Colon (tissue), 2 donors: ENCODE results near the gene DARS2.
"Not testable (repeated sequence)": the region's sequence is repeated elsewhere in the genome, so short reads cannot be mapped to it uniquely, and the experiment has no call there.

Experiments
- FAIRE-seq: peaks from 2 replicates; lab custom pipeline; 2012; peaks lifted over from hg19 to GRCh38; lab: Jason Lieb, UNC
- donor health status: control.
- donor health status: control.

The DARS2 gene, protein sequence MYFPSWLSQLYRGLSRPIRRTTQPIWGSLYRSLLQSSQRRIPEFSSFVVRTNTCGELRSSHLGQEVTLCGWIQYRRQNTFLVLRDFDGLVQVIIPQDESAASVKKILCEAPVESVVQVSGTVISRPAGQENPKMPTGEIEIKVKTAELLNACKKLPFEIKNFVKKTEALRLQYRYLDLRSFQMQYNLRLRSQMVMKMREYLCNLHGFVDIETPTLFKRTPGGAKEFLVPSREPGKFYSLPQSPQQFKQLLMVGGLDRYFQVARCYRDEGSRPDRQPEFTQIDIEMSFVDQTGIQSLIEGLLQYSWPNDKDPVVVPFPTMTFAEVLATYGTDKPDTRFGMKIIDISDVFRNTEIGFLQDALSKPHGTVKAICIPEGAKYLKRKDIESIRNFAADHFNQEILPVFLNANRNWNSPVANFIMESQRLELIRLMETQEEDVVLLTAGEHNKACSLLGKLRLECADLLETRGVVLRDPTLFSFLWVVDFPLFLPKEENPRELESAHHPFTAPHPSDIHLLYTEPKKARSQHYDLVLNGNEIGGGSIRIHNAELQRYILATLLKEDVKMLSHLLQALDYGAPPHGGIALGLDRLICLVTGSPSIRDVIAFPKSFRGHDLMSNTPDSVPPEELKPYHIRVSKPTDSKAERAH

GRCh38 chr1:173824315-173825081 lies at the start of gene DARS2, which contains the start of gene CENPL:
DARS2 (plus strand) TSS chr1:173824673; CDS start chr1:173825230, 557 bp downstream.
CENPL (minus strand) TSS chr1:173824883; CDS start chr1:173811299, 13,584 bp downstream.
- FAIRE-seq, result peak; percentile 36

GRCh38 chr1:173775578-173776226 lies 48.8 kb upstream of the DARS2 start:
- no peak for FAIRE-seq

DNA sequence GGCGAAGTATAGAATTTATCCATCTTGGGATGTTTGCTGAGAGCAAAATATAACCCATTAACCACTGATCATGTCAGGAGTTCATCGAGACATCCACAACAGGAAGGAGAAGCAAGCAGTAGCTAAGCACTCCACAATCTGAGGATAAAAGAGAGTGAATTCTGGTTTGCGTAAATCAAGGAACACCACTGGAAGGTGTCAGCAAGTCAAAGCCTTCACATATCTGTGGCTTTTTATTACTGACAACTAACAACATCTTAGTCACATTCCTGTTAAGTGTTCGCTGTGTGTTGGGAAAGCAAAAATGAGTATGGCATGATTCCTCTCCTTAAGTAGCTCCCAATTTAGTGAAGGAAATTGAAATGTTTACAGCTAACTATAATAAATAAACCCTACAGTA lies 44.5 kb upstream of the DARS2 start:
- no peak for FAIRE-seq

- FAIRE-seq, result no peak
These were observed 39.5 kb upstream of the DARS2 start for GRCh38 chr1:173784997-173785396.

DNA sequence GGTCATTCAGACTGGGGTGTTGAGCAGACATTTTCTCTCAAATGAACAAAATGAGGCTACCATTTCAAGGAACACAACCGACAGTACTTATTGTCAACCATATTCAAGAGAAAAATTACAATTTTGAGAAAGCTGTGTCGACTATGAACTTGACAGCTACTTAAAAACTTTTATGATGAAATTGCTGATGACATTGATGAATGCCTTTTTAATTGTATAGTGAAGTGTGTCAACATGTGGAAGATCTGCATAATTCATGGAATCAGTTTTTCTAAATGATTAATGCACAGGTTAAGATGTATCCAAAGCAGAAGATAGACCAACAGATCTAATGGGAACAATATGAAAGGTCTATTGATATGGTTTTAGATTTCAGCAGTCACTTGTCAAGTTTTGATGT lies 34.6 kb upstream of the DARS2 start:
- FAIRE-seq, result no peak

GRCh38 chr1:173798078-173798477 lies 26.4 kb upstream of the DARS2 start:
- no peak for FAIRE-seq

- FAIRE-seq, result not testable (repeated sequence)
These were observed 24.5 kb upstream of the DARS2 start for GRCh38 chr1:173799995-173800394.

DNA sequence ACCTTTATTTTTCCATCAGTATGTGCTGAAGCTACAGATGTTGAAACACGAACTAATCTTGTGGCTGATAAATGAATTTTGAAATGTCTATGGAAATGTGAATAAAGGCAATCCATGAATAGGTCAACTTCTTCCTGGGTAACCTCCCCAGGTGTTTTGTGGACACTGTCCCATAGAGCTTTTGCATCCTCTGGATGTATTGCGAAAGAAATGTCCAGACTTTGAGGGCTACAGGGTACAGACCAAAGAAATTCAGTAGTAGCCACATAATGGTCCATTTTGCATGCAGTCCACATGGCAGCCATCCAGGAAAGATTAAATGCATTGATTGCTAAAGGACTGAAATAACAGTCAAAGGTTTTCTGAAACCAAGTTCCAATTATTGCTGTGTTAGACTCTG lies 21.5 kb upstream of the DARS2 start:
- FAIRE-seq, result no peak

DNA sequence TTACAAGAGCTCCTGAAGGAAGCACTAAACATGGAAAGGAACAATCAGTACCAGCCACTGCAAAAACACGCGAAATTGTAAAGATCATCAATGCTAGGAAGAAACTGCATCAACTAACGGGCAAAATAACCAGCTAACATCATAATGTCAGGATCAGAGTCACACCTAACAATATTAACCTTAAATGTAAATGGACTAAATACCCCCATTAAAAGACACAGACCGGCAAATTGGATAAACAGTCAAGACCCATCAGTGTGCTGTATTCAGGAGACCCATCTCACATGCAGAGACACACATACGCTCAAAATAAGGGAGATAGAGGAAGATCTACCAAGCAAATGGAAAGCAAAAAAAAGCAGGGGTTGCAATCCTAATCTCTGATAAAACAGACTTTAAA lies 10.8 kb upstream of the DARS2 start:
- not testable (repeated sequence) for FAIRE-seq

DNA sequence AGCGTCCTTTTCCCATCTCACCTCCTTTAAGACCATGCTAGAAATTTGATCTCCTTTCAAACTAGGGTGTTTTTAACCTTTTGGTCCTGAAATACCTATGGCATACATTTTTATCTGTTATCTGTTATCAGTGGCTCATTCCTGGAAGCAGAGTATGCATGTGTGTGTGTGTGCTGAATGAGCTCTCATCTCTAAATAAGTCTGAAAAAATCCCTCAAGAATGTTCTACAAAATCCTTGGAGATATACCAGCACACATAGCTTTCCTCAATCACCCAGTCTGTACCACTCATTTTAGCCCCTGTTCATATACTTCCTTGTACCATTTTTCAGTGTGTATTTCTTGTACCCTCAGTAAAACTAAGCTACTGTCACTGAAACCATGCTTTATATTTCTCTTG lies 6.0 kb upstream of the DARS2 start:
- no peak for FAIRE-seq

GRCh38 chr1:173821680-173822079 lies 2.8 kb upstream of the DARS2 start:
- FAIRE-seq, result no peak

DNA sequence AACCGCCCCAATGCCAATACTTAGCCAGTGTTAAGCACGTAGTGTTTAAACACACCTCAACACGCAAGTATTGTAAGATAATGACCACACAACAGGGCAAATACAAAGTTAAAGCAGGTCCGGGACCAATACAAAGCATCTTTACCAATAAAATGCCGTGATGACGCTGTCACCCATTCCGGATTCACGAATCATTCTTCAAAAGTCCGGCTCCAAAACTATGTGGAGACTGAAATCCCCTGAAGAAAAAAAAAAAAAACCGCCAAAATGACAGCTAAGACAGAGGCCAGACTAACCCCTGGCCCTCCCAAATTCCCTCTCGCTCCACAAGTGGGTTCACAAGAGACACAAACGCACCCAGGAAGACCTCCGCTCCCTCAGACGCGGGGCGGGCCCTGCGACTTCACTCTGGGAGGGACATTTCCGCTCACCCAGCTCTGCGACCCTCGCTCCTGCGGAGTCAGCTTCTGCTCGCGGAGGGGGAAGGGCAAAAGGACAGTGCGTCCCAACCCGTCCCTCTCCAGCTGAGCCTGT lies 625 bp upstream of the DARS2 start:
- FAIRE-seq, result no peak

DNA sequence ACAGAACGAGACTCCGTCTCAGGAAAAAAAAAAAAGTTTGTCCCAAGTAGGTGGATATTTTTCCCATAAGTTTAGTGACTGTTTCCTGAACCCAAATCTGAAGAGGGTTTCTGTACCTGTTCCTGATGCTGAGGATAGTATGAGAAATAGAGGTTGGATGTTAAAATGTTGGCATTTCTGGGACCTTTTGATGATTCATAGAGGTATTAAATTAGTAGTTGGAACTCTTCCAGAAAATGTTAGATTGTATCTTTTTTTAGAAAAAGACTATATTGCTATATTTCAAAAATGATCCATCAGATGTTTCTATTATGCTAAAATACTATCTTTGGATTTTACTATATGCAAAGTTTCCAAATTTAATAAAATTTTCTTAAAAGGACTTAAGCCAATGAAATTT lies 3.1 kb downstream of the DARS2 start:
- no peak for FAIRE-seq

GRCh38 chr1:173832748-173833147 lies 8.3 kb downstream of the DARS2 start:
- FAIRE-seq, result no peak

DNA sequence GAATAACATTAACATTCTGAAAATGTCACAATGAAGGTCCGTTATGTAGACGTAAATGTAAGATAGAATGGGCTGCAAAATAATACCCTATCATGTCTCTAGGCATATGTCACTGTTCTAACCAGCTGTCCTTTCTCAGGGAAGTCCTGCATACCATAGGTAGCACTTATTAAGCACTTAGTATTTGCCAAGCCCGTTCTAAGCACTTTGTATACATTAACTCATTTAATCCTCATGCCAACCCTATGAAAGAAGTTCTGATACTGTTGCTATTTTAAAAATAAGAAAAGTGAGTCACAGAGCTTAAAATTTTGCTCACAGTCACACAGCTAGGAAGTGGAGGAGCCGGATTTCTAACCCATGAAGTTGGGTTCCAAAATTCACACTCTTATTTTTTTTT lies 27.6 kb downstream of the DARS2 start:
- no peak for FAIRE-seq

GRCh38 chr1:173853074-173853473 lies 28.6 kb downstream of the DARS2 start:
- no peak for FAIRE-seq

DNA sequence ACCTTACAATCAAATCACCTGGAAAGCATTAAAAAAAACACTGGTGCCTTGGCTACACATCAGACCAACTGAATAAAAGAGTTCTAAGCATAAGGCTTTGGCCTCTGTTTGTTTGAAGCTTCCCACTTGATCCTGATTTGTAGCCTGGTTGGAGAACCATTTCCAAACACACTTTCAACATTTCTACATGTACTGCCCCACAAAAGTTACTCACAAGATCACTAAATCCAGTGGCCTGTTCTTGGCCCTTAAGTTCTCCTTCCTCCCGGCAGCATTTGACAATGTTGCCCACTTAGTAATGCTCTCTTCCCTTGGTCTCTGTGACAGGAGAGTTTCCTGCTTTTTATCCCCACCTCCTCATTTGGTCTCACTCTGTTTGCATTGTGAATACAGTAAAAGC lies 31.5 kb downstream of the DARS2 start:
- no peak for FAIRE-seq

GRCh38 chr1:173856903-173857302 lies 32.4 kb downstream of the DARS2 start:
- no peak for FAIRE-seq

DNA sequence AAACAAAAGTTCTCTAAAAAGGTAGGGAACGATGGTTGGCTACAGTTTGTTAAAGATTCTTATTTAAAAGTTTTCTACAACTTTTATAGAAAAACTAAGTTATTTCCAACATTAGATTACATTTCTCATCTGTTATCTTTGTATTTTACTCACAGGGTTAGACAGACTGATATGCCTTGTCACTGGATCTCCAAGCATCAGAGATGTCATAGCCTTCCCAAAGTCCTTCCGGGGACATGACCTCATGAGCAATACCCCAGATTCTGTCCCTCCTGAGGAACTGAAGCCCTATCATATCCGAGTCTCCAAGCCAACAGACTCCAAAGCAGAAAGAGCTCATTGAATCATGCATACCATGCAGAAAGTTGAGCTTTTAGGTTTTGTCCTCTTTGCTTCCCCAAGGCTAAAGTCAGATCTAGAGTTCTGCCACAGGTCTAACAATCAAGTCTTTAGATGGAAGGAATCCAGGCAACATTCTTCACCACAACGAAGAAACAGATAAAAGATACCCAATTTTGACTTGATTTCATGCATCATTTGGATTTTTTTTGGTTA lies 33.0 kb downstream of the DARS2 start:
- no peak for FAIRE-seq

GRCh38 chr1:173859547-173859946 lies 35.1 kb downstream of the DARS2 start:
- FAIRE-seq, result not testable (repeated sequence)

DNA sequence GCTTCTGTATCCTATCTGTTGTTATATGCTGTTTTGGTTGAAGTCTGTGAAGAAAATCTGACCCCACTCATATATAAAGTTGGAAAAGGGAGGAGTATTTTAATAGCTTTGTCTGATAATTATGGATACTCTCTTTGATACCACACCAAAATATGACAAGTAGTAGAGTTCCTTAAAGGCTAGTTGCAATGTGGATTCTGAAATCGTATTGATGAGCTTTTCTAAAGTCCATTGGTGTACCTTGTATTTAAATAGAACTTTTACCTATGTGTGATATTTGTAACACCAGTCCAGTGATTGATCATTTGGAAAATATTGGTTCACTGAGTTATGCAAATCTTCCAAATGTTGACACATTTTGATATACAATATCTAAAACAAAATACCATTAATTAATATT lies 35.6 kb downstream of the DARS2 start:
- FAIRE-seq, result no peak

- FAIRE-seq, result no peak
These were observed 37.3 kb downstream of the DARS2 start for GRCh38 chr1:173861731-173862145.
